ENCODE results near the gene KCP.

The KCP gene

DNA sequence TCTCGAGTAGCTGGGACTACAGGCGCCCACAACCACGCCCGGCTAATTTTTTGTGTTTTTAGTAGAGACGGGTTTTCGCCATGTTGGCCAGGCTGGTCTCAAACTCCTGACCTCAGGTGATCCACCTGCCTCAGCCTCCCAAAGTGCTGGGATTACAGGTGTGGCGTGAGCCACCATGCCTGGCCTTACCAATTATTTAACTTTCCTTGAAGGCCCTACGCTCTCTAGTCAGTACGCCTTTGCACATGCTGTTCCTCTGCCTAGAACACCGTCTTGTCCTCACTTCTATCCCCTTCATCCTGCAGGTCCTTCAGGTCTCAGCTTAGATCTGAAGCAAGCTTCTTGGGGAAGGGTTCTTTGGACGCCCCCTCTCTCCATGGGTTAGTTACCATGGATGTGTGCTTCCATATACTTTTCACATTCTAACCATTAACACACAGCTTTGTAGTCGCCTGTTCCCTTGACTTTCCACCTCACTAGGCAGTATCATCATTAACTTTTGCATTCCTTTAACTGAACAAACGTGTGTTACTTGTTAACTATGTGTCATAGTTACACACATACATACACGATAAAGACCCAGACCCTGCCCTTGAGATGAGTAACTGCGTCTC is 48.4 kb downstream of the KCP start:
- H3K36me3 ChIP-seq (ENCODE audit: low read depth) = peaks cover 9% of the 10 kb centered on the region
- no peak for ATAC-seq (ENCODE audit: low read depth)
- no peak overlapping the region for H3K27ac ChIP-seq (ENCODE audit: poor library complexity, severe bottlenecking)
- DNase-seq (ENCODE audit: low spot score) = no peak
- no peaks in the 10 kb centered on the region for H3K27me3 ChIP-seq (ENCODE audit: insufficient read depth, poor library complexity, severe bottlenecking)
- H3K9me3 ChIP-seq (ENCODE audit: severe bottlenecking) = no peaks in the 10 kb centered on the region
- peaks cover 7% of the 10 kb centered on the region for H3K4me1 ChIP-seq (ENCODE audit: insufficient read depth, poor library complexity, severe bottlenecking)
- peak overlapping the region; percentile 48 for H3K4me3 ChIP-seq (ENCODE audit: severe bottlenecking)
- TF ChIP-seq, protein P1, sequence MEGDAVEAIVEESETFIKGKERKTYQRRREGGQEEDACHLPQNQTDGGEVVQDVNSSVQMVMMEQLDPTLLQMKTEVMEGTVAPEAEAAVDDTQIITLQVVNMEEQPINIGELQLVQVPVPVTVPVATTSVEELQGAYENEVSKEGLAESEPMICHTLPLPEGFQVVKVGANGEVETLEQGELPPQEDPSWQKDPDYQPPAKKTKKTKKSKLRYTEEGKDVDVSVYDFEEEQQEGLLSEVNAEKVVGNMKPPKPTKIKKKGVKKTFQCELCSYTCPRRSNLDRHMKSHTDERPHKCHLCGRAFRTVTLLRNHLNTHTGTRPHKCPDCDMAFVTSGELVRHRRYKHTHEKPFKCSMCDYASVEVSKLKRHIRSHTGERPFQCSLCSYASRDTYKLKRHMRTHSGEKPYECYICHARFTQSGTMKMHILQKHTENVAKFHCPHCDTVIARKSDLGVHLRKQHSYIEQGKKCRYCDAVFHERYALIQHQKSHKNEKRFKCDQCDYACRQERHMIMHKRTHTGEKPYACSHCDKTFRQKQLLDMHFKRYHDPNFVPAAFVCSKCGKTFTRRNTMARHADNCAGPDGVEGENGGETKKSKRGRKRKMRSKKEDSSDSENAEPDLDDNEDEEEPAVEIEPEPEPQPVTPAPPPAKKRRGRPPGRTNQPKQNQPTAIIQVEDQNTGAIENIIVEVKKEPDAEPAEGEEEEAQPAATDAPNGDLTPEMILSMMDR (IDR thresholded peaks at IDR 0.05; ENCODE audit: poor library complexity, severe bottlenecking) = no peak

DNA sequence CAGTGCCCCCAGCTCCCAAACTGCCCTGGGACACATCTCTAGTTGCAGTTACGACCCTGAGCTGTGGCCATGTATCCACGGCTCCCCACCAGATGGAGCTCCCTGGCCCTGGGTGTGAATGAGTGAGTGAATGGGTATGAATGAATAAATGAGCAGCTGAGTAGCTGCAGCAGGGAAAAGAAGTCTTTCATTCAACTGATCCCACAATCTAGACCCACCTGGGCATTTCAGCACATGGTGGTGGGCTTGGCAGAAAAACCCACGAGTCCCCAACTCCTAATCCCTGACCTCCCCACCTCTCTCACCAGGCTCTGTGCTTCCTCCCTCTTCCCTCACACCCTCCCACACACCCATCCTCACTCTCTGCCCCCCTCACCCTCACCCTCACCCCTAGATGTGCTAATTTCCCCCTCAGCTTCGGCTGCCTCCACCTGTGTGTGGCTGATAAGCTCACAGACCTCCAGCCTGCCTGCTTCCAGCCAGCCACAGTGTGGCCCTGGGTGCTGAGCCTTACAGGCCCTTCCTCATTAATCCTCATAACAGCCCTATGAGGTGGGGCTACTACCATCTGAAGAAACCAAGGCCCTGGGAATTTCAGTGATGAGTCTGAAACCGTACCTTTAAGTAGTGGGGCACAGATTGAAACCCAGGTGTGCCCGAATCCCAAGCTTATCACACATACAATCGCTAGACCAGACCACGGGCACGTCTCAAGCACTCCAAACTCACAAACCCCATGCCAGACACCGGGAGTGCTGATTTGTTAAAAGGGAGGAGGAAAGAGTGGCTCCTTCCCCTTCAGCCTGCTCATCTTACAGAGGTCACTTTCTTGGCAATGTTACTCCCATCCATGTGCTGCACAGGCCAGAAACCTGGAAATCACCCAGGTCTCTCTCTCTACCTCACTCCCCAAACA is 50.1 kb downstream of the KCP start:
- Histone ChIP-seq H3K27me3 (ENCODE audit: insufficient read depth, poor library complexity, severe bottlenecking) (no peaks in the 10 kb centered on the region), H3K4me1 (ENCODE audit: insufficient read depth, poor library complexity, severe bottlenecking) (peaks cover 5% of the 10 kb centered on the region), H3K36me3 (ENCODE audit: low read depth) (peaks cover 6% of the 10 kb centered on the region), H3K9me3 (ENCODE audit: severe bottlenecking) (no peaks in the 10 kb centered on the region), H3K4me3 (ENCODE audit: severe bottlenecking) (no peak overlapping the region), H3K27ac (ENCODE audit: poor library complexity, severe bottlenecking) (no peak overlapping the region)
- DNase-seq (ENCODE audit: low spot score) = no peak
- TF ChIP-seq, protein P1 (IDR thresholded peaks at IDR 0.05; ENCODE audit: poor library complexity, severe bottlenecking) = no peak
- ATAC-seq (ENCODE audit: low read depth) = no peak

DNA sequence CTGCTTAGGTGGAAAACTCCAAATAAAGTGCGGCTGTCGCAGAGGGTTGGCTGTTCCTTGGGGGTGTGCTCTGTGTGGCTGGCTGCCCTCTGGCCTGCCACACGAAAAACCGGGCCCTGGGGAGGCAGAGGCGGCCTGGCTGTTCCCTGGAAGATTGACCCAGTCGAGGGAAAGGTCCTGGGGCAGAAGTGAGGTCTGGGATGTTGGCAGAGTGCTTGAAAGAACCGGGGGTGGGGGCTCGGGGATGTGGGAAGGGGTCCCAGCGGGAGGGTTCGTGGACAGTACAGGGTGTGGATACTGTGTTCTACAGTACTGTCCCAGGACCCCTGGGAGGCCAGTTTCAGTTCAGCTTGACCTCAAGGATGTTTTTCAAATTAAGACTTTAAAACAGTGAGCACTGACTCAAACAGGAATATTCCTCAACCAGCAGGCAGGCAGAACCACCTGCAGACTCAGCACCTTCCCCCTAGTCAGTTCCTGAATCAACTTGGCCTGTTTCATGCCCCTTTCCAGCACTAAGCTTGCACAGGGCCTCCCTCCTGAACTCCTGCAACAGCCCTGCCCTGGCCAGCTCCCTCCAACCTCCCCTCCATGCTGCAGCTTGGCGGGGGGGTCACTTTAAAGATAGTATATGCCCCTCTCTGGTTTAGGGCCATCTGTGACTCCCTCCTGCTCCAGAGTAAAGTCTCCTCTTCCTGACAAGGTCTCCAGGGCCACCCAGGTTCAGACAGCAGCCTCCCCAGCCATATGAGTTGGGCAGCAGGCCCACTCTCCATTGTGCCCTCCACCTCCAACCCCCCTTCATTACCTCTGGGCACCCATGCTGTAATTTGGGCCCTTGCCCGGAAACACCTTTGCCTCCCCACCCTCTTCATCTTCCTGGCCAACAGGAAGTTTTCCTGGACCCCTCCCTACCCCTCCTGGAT is 51.0 kb downstream of the KCP start:
- ATAC-seq (ENCODE audit: low read depth) (no peak), DNase-seq (ENCODE audit: low spot score) (no peak)
- H3K4me1 ChIP-seq (ENCODE audit: insufficient read depth, poor library complexity, severe bottlenecking) = peaks cover 5% of the 10 kb centered on the region
- no peaks in the 10 kb centered on the region for H3K27me3 ChIP-seq (ENCODE audit: insufficient read depth, poor library complexity, severe bottlenecking)
- no peaks in the 10 kb centered on the region; the same call in 1 of the 2 replicates for H3K36me3 ChIP-seq (ENCODE audit: low read depth)
- no peak overlapping the region for H3K27ac ChIP-seq (ENCODE audit: poor library complexity, severe bottlenecking)
- H3K9me3 ChIP-seq (ENCODE audit: severe bottlenecking) = no peaks in the 10 kb centered on the region
- TF ChIP-seq, protein P1 (IDR thresholded peaks at IDR 0.05; ENCODE audit: poor library complexity, severe bottlenecking) = no peak
- no peak overlapping the region for H3K4me3 ChIP-seq (ENCODE audit: severe bottlenecking)

DNA sequence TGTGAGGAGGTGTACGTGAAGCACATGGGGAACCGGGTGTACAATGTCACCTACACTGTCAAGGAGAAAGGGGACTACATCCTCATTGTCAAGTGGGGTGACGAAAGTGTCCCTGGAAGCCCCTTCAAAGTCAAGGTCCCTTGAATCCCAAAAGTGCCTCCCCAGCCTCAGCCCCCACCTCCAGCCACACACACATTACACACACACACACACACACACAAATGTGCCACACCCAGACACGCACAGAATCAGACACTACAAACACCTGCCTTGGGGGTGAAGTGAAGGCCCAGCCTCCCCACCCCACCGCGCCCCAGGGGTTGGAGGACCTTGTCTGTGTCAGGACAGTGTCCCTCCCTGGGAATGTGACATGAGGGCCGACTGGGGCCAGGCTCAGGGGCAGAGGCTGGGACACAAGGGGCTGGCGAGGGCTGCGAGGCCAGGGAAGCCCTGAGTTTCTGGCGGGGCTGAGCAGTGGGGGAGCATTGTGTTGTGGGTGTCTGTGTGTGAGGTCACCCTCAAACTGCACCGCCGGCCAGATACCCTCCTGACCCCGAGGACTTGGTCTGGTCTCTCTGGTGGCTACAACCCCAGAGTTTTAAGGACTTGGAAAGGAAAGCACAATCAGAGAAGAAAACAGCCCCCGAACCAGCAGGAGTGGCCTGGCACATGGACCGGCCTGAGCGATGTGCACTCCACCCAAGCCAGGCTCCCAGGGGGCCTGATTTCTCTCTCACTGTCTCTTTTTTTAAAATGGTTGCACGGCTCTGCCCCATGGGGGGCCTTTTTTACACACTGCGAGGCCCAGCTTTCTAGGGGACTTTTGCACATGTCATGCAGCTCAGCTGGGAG is 51.9 kb downstream of the KCP start:
- DNase-seq (ENCODE audit: low spot score) = no peak
- Histone ChIP-seq H3K27me3 (ENCODE audit: insufficient read depth, poor library complexity, severe bottlenecking) (no peaks in the 10 kb centered on the region), H3K4me3 (ENCODE audit: severe bottlenecking) (no peak overlapping the region), H3K9me3 (ENCODE audit: severe bottlenecking) (no peaks in the 10 kb centered on the region), H3K36me3 (ENCODE audit: low read depth) (no peaks in the 10 kb centered on the region), H3K4me1 (ENCODE audit: insufficient read depth, poor library complexity, severe bottlenecking) (peaks cover under 1% of the 10 kb centered on the region), H3K27ac (ENCODE audit: poor library complexity, severe bottlenecking) (no peak overlapping the region)
- no peak for ATAC-seq (ENCODE audit: low read depth)
- TF ChIP-seq, protein P1 (IDR thresholded peaks at IDR 0.05; ENCODE audit: poor library complexity, severe bottlenecking) = no peak
